ENCODE measurements around the gene CORO2A.

CORO2A gene

GRCh38 chr9:98218562-98219363 lies 26.3 kb upstream of the CORO2A start:
- DNase-seq, result no peak

- DNase-seq, result no peak
Measured at GRCh38 chr9:98217255-98217654, 24.8 kb upstream of the CORO2A start.

- DNase-seq, result no peak
Measured at GRCh38 chr9:98216391-98216790, 24.0 kb upstream of the CORO2A start.

GRCh38 chr9:98215821-98216220 lies 23.4 kb upstream of the CORO2A start:
- DNase-seq, result no peak

- no peak for DNase-seq
Measured at GRCh38 chr9:98215271-98215670, 22.8 kb upstream of the CORO2A start.

- no peak for DNase-seq
Measured at GRCh38 chr9:98214811-98215210, 22.4 kb upstream of the CORO2A start.

- no peak for DNase-seq
Measured at GRCh38 chr9:98211260-98211659, 18.8 kb upstream of the CORO2A start.

GRCh38 chr9:98210435-98210834 lies 18.0 kb upstream of the CORO2A start:
- no peak for DNase-seq

- no peak for DNase-seq
Measured at GRCh38 chr9:98209530-98209929, 17.1 kb upstream of the CORO2A start.

- DNase-seq, result no peak
Measured at GRCh38 chr9:98208635-98209034, 16.2 kb upstream of the CORO2A start.

- no peak for DNase-seq
Measured at GRCh38 chr9:98207606-98208005, 15.2 kb upstream of the CORO2A start.

GRCh38 chr9:98206754-98207153 lies 14.3 kb upstream of the CORO2A start:
- no peak for DNase-seq

- DNase-seq, result no peak
Measured at GRCh38 chr9:98204692-98205091, 12.3 kb upstream of the CORO2A start.

- no peak for DNase-seq
Measured at GRCh38 chr9:98203153-98203552, 10.7 kb upstream of the CORO2A start.

- DNase-seq, result no peak
Measured at GRCh38 chr9:98202252-98202651, 9.8 kb upstream of the CORO2A start.

- DNase-seq, result no peak
Measured at GRCh38 chr9:98201749-98202148, 9.3 kb upstream of the CORO2A start.

- no peak for DNase-seq
Measured at GRCh38 chr9:98201102-98201501, 8.7 kb upstream of the CORO2A start.

- no peak for DNase-seq
Measured at GRCh38 chr9:98199388-98200033, 7.1 kb upstream of the CORO2A start.

- DNase-seq, result no peak
Measured at GRCh38 chr9:98195671-98196070, 3.2 kb upstream of the CORO2A start.

- no peak for DNase-seq
Measured at GRCh38 chr9:98193336-98193944, 1.0 kb upstream of the CORO2A start.

GRCh38 chr9:98191671-98192502 lies 550 bp downstream of the CORO2A start:
- peak; percentile 9 for DNase-seq

GRCh38 chr9:98191181-98191608 lies 1.2 kb downstream of the CORO2A start:
- DNase-seq, result no peak

- DNase-seq, result no peak
Measured at GRCh38 chr9:98190757-98191105, 1.7 kb downstream of the CORO2A start.

Data from stimulated activated CD4-positive, alpha-beta T cell treated with anti-CD3 and anti-CD28 coated beads, Interleukin-4, amount 100 ng/mL, for 24 hours (primary cell).